ENCODE data around the gene SLIT3.

The SLIT3 gene

DNA sequence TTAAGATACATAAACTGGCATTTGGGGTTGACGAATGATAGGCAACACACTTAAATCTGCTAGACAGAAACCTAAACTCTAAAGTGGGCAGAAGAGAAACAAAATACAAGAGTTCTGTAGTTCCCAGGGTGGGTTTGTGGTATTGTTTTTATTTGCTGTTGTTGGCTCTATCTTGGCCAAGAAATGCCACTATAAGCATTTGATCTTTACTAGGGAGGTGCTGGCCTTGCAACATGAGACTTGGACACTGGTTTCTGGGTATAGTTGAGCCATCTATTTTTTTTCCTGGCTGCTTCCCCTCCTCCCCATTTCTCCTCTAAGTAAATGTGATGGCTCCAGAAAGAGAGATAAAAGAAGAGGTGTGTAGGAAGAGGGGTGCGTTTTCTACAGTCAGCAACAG is 251.2 kb downstream of the SLIT3 start:
- TF ChIP-seq, protein P1, sequence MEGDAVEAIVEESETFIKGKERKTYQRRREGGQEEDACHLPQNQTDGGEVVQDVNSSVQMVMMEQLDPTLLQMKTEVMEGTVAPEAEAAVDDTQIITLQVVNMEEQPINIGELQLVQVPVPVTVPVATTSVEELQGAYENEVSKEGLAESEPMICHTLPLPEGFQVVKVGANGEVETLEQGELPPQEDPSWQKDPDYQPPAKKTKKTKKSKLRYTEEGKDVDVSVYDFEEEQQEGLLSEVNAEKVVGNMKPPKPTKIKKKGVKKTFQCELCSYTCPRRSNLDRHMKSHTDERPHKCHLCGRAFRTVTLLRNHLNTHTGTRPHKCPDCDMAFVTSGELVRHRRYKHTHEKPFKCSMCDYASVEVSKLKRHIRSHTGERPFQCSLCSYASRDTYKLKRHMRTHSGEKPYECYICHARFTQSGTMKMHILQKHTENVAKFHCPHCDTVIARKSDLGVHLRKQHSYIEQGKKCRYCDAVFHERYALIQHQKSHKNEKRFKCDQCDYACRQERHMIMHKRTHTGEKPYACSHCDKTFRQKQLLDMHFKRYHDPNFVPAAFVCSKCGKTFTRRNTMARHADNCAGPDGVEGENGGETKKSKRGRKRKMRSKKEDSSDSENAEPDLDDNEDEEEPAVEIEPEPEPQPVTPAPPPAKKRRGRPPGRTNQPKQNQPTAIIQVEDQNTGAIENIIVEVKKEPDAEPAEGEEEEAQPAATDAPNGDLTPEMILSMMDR (conservative IDR thresholded peaks at IDR 0.05; ENCODE audit: low read depth, low read length) = no peak
- no peaks in the 10 kb centered on the region for H3K27me3 ChIP-seq (ENCODE audit: insufficient read depth, low read depth)
- H2AFZ ChIP-seq (ENCODE audit: low read depth) = no peak overlapping the region
- no peaks in the 10 kb centered on the region for H4K20me1 ChIP-seq (ENCODE audit: insufficient read depth)
- no peaks in the 10 kb centered on the region for H3K4me1 ChIP-seq (ENCODE audit: low read depth, poor library complexity, severe bottlenecking)
- H3K79me2 ChIP-seq (ENCODE audit: insufficient read depth, low read depth) = no peaks in the 10 kb centered on the region
- H3K9ac ChIP-seq = no peak overlapping the region
- H3K36me3 ChIP-seq (ENCODE audit: insufficient read depth) = no peaks in the 10 kb centered on the region
- no peak overlapping the region for H3K27ac ChIP-seq
- no peak overlapping the region for H3K4me3 ChIP-seq (IDR thresholded peaks at IDR 0.05; ENCODE audit: insufficient read depth, low read depth, low read length)
- no peak overlapping the region for H3K4me2 ChIP-seq

DNA sequence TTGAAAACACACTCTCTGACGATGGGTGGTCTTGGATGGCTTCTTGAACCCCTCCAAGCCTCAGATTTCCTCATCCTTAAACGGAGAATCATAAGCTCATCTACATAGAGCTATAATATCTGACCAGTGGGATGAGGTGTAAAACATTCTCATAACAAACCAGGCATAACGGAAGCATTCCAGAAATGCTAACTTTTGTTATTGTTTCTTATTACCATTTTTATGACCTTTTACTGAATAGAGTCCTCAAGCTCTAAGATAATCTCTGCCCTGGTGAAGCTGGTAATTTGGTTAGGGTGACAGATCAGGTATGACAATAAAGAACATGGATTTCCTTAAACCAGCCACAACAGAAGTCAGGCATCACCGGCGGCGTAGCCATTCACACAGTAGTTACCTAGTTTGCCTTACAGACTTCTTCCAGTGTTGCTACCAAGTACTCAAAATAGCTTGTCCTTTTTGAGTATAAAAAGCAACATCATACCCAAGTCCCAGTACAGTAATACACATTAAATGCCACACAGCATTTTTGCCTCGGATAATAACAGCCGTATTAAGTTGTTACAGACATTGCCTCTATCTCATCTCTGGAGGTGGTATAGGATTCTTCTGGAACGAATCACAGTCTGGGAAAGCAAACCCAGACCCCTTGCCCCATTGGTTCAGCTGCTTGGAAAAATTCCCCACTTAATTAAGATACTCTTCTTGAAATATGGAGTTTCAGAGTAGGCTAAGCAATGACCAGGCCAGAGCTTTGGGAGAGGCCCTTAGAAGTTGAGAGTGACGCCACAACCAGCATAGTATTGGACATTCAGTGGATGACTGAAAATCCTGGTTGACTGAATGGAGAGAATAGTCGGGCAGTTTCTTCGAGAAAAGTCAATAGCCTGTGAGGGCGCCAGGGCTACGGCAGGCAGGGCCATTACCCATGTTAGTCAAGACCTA is 252.5 kb downstream of the SLIT3 start:
- Histone ChIP-seq H3K4me1 (ENCODE audit: low read depth, poor library complexity, severe bottlenecking) (no peaks in the 10 kb centered on the region), H2AFZ (ENCODE audit: low read depth) (no peak overlapping the region), H3K27me3 (ENCODE audit: insufficient read depth, low read depth) (no peaks in the 10 kb centered on the region), H3K36me3 (ENCODE audit: insufficient read depth) (no peaks in the 10 kb centered on the region), H3K4me3 (IDR thresholded peaks at IDR 0.05; ENCODE audit: insufficient read depth, low read depth, low read length) (no peak overlapping the region), H3K79me2 (ENCODE audit: insufficient read depth, low read depth) (no peaks in the 10 kb centered on the region), H3K4me2 (no peak overlapping the region), H3K9ac (no peak overlapping the region), H4K20me1 (ENCODE audit: insufficient read depth) (no peaks in the 10 kb centered on the region), H3K27ac (no peak overlapping the region)
- TF ChIP-seq, protein P1 (conservative IDR thresholded peaks at IDR 0.05; ENCODE audit: low read depth, low read length) = no peak

DNA sequence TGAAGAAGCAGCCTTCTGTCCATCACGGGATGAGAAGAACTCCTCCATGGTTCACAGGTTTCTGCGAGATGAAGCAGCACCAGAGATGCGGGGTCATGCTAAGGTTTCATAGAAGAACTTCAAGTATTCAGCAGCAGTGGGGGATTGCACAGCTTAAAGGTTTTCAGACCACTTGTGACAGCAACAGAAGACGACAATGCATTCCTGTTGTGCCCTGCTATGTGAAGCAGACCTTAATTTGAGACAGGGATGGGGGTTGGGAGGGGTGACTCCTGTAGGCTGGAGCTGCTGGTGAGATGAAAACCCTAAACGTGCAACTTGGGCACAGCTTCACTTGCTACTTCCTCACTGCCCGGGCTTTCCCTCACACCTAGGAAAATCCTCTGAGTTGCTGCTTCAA is 256.0 kb downstream of the SLIT3 start:
- H3K36me3 ChIP-seq (ENCODE audit: insufficient read depth) = no peaks in the 10 kb centered on the region
- no peak overlapping the region for H3K4me2 ChIP-seq
- no peak overlapping the region for H3K27ac ChIP-seq
- H3K79me2 ChIP-seq (ENCODE audit: insufficient read depth, low read depth) = no peaks in the 10 kb centered on the region
- no peaks in the 10 kb centered on the region for H3K4me1 ChIP-seq (ENCODE audit: low read depth, poor library complexity, severe bottlenecking)
- H3K4me3 ChIP-seq (IDR thresholded peaks at IDR 0.05; ENCODE audit: insufficient read depth, low read depth, low read length) = no peak overlapping the region
- no peak overlapping the region for H3K9ac ChIP-seq
- H4K20me1 ChIP-seq (ENCODE audit: insufficient read depth) = no peaks in the 10 kb centered on the region
- H3K27me3 ChIP-seq (ENCODE audit: insufficient read depth, low read depth) = no peaks in the 10 kb centered on the region
- TF ChIP-seq, protein P1 (conservative IDR thresholded peaks at IDR 0.05; ENCODE audit: low read depth, low read length) = no peak
- no peak overlapping the region for H2AFZ ChIP-seq (ENCODE audit: low read depth)

DNA sequence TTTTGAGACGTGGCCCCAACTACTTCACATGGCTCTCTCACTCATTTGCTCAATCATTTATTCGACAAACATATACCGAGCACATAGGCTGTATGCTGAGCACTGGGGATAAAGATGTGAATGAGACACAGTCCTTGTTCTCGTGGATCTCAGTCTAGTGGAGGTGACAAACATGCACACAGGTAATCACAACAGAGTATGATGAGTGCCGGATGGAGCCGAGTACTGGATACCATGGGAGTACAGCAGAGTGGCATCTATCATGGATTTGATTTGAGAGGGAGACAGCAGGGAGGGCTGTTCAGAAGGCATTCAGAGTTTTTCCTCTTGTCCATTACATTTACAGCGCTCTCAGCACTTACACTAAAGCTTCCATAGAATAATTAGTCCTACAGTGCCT is 259.8 kb downstream of the SLIT3 start:
- no peak overlapping the region for H3K27ac ChIP-seq
- H3K4me1 ChIP-seq (ENCODE audit: low read depth, poor library complexity, severe bottlenecking) = no peaks in the 10 kb centered on the region
- no peaks in the 10 kb centered on the region for H3K36me3 ChIP-seq (ENCODE audit: insufficient read depth)
- no peak overlapping the region for H3K4me3 ChIP-seq (IDR thresholded peaks at IDR 0.05; ENCODE audit: insufficient read depth, low read depth, low read length)
- TF ChIP-seq, protein P1 (conservative IDR thresholded peaks at IDR 0.05; ENCODE audit: low read depth, low read length) = no peak
- no peak overlapping the region for H3K9ac ChIP-seq
- no peaks in the 10 kb centered on the region for H4K20me1 ChIP-seq (ENCODE audit: insufficient read depth)
- H3K27me3 ChIP-seq (ENCODE audit: insufficient read depth, low read depth) = no peaks in the 10 kb centered on the region
- H2AFZ ChIP-seq (ENCODE audit: low read depth) = no peak overlapping the region
- H3K4me2 ChIP-seq = no peak overlapping the region
- H3K79me2 ChIP-seq (ENCODE audit: insufficient read depth, low read depth) = no peaks in the 10 kb centered on the region
